Uterus (tissue), 4 donors: ENCODE data around the gene PUDP. TPM values are rescaled to one million over a fixed set of nuclear protein-coding genes. Genes with fewer than 3 reads are reported as not detected.

Experiments
- microRNA-seq: library from miRNA; unstranded; fragments of <30 nt; microRNA quantifications from one replicate; pipeline ENCODE4, GENCODE V29; 2016; ENCODE audit warnings: borderline microRNAs expressed, borderline replicate concordance
- small RNA-seq: library from RNA; depleted of rRNA; stranded (forward); fragments of <200 nt; gene quantifications from one replicate; pipeline ENCODE3, GENCODE V24; 2016
- total RNA-seq, 4 donors: library from RNA; depleted of rRNA in 3 of 4; stranded (reverse); fragments of >200 nt in 3 of 4; gene quantifications; one replicate each; pipeline versions ENCODE4 v1.1.0 to v1.2.4, GENCODE V29; 2014 to 2023
- donor health status: DM: yes; HTN: yes; CAD: no.

The PUDP gene
- total RNA-seq, 4 donors from 2014 or later: 11.4 to 32.3 (median 14.5) TPM

Small RNA genes lying within 50 kb of the gene (microRNA-seq; reads per million reads assigned to microRNA genes)
- gene MIR4767: not detected

Small RNA genes lying within 50 kb of the gene (small RNA-seq; reads per million reads assigned to genes)
- not detected for gene MIR4767

Other genes with a start within 250 kb of the PUDP start
- gene STS, start 441 bp downstream of the PUDP start, total RNA-seq: 1 to 10 TPM; 3.5 to 7.4 (median 6.2) TPM